ENCODE data around the gene ATE1. TPM values are rescaled to one million over a fixed set of nuclear protein-coding genes. Genes with fewer than 3 reads are reported as not detected.

The ATE1 gene
- total RNA-seq, 3 donors from 2014 or later: 42.9 to 58.9 (median 52.2) TPM

DNA sequence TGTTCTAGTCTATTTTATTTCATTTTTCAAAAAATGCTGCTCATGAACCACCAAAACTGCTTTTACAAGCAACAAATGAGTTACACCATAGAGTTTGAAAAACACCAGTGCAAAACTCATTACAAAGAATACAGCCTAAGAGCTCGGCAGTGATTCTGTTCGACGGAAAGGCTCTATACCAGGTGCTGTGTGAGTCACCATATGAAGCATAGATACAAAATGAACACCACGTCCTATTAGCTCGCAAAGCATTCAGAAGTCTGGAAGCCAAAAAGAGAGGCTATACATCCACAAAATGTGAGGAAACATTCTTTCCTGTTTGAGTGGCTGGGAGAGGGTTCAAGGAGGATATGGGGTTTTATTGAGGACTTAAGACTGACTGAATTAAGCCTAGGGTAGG is 136.1 kb downstream of the ATE1 start:
- ATAC-seq (no peak), DNase-seq (no peak)
- TF ChIP-seq, protein P1, sequence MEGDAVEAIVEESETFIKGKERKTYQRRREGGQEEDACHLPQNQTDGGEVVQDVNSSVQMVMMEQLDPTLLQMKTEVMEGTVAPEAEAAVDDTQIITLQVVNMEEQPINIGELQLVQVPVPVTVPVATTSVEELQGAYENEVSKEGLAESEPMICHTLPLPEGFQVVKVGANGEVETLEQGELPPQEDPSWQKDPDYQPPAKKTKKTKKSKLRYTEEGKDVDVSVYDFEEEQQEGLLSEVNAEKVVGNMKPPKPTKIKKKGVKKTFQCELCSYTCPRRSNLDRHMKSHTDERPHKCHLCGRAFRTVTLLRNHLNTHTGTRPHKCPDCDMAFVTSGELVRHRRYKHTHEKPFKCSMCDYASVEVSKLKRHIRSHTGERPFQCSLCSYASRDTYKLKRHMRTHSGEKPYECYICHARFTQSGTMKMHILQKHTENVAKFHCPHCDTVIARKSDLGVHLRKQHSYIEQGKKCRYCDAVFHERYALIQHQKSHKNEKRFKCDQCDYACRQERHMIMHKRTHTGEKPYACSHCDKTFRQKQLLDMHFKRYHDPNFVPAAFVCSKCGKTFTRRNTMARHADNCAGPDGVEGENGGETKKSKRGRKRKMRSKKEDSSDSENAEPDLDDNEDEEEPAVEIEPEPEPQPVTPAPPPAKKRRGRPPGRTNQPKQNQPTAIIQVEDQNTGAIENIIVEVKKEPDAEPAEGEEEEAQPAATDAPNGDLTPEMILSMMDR (IDR thresholded peaks at IDR 0.05): no peak
- intact Hi-C loops (cut with DNase I, micrococcal nuclease): no loop called here
- Histone ChIP-seq H3K36me3 (ENCODE audit: low read depth) (no peaks in the 10 kb centered on the region), H3K9me3 (no peaks in the 10 kb centered on the region), H3K4me1 (ENCODE audit: low read depth) (no peaks in the 10 kb centered on the region), H3K4me3 (no peak overlapping the region)

DNA sequence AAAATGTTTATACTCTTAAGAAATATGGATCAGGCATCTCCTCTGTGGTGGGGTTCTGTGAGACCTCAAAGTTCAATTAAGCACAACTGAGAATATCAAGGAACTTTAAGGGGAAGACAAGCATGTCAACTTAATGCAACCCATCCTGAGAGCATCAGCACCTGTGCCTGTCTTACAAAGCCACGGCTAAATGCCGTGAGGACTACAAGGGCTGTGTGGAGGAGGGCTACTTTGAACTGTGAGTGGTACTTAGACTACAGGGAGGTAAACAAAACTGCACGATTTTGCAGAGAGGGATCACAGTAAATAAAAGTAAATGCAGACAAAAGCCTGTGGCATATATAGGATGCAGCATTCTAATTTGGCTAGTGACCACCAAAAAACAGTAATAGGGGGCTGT is 139.1 kb downstream of the ATE1 start:
- TF ChIP-seq, protein P1 (IDR thresholded peaks at IDR 0.05): no peak
- Histone ChIP-seq H3K36me3 (ENCODE audit: low read depth) (no peaks in the 10 kb centered on the region), H3K4me1 (ENCODE audit: low read depth) (no peaks in the 10 kb centered on the region), H3K4me3 (no peak overlapping the region), H3K9me3 (no peaks in the 10 kb centered on the region)
- intact Hi-C loops (cut with DNase I, micrococcal nuclease): no loop called here
- no peak for ATAC-seq
- DNase-seq: no peak

DNA sequence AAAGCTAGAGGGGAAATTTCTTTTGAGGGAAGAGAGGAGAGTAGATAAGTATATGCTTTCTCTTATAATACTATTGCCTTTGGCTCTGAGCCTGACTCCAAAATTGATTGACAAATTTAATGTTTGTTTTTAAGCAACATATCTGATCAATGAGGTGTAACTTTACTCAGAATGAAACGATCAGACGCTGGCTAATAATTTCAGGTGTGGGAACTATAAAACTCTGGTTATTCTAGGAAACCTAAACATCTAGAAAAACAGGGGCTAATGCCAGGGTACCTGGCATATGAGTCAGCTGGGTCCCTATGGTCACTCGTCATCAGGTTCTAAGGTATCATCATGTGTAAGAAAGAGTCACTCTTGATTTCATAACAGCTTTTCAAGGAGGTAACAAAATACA is 139.7 kb downstream of the ATE1 start:
- DNase-seq: no peak
- no peaks in the 10 kb centered on the region for H3K9me3 ChIP-seq
- intact Hi-C loops (cut with DNase I, micrococcal nuclease): no loop called here
- no peaks in the 10 kb centered on the region for H3K36me3 ChIP-seq (ENCODE audit: low read depth)
- ATAC-seq: no peak
- no peak overlapping the region for H3K4me3 ChIP-seq
- TF ChIP-seq, protein P1 (IDR thresholded peaks at IDR 0.05): no peak
- H3K4me1 ChIP-seq (ENCODE audit: low read depth): no peaks in the 10 kb centered on the region

DNA sequence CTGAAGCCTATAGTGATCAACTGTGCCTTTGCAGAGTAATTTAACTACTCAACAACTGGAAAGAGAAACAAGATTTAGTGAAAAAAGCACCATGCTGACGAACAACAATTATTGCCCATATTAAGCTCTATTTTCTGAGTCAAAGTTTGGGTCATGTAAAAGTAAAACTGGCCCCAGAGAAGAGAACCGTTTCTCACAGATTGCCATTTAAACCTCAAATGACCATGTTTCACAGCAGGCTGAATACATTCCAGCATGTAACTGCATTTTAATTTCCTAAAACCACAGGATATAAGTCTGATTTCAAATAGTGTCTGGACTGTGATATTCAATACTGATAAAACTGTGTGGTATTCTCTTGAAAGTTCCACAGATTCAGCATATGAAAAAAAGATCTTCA is 140.7 kb downstream of the ATE1 start:
- Histone ChIP-seq H3K36me3 (ENCODE audit: low read depth) (no peaks in the 10 kb centered on the region), H3K4me3 (no peak overlapping the region), H3K4me1 (ENCODE audit: low read depth) (no peaks in the 10 kb centered on the region), H3K9me3 (no peaks in the 10 kb centered on the region)
- DNase-seq (no peak), ATAC-seq (no peak)
- TF ChIP-seq, protein P1 (IDR thresholded peaks at IDR 0.05): no peak
- intact Hi-C loops (cut with DNase I, micrococcal nuclease): no loop called here

DNA sequence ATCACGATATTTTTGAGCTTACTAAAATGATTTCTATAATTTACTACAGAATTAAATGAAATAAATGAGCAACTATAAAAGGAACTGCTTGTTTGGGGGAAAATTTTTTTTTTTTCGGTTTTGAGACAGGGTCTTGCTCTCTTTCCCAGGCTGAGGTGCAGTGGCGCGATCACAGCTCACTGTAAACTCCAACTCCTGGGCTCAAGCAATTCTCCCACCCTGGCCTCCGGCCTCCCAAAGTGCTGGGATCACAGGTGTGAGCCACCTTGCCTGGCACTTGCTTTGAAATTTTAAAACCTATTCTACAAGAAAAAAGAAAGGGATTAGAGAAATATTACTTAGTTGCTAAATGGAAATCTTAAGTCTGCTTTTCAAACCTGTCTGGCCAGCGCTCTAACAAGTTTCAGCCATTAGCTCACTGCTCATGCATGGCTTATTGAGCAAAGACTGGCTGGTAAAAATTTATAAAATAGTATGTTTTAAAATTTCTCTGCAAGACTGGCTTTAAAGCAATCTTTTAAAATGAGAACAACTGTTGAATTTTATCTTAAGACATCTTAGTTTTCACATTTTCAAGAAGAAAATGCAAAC is 144.0 kb downstream of the ATE1 start:
- H3K4me1 ChIP-seq (ENCODE audit: low read depth): no peaks in the 10 kb centered on the region
- DNase-seq (no peak), ATAC-seq (no peak)
- H3K9me3 ChIP-seq: no peaks in the 10 kb centered on the region
- no peaks in the 10 kb centered on the region for H3K36me3 ChIP-seq (ENCODE audit: low read depth)
- no peak overlapping the region for H3K4me3 ChIP-seq
- TF ChIP-seq, protein P1 (IDR thresholded peaks at IDR 0.05): no peak
- intact Hi-C loops (cut with DNase I, micrococcal nuclease): no loop called here

DNA sequence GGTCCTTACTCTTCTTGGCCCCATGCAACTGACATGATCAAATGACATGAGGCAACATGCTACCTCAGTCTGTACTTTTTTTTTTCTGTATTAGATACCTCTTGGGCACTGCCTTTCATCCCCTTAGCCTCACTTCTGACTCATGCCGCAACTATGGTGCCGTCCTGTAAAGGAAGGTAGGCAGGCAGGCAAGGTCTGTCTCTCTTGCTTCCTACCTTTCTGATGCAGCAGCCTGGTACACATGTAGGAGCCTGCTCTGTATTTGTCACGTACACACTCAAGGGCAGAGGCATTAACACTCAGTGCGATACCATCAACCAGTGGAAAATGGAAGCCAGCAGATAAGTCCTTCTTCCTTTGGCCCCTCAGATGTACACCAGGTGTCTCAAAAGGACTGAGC is 146.7 kb downstream of the ATE1 start:
- TF ChIP-seq, protein P1 (IDR thresholded peaks at IDR 0.05): no peak
- no peaks in the 10 kb centered on the region for H3K4me1 ChIP-seq (ENCODE audit: low read depth)
- intact Hi-C loops (cut with DNase I, micrococcal nuclease): no loop called here
- ATAC-seq (no peak), DNase-seq (no peak)
- H3K36me3 ChIP-seq (ENCODE audit: low read depth): no peaks in the 10 kb centered on the region
- no peak overlapping the region for H3K4me3 ChIP-seq
- H3K9me3 ChIP-seq: no peaks in the 10 kb centered on the region
